Stimulated activated CD4-positive, alpha-beta T cell treated with anti-CD3 and anti-CD28 coated beads, Interleukin-2, amount 100 ng/mL, for 24 hours (primary cell): ENCODE measurements around the gene SLFN13.
A peak's percentile ranks its signal among the peaks of the same experiment; 100 is the strongest.
"Not testable (repeated sequence)": the region's sequence is repeated elsewhere in the genome, so short reads cannot be mapped to it uniquely, and the experiment has no call there.

ENCODE experiments used
- DNase-seq, 2 donors: peaks; one replicate each; pipeline ENCODE4 v3.0.0-alpha.2; 2020

SLFN13 gene

GRCh38 chr17:35432176-35433074, 16.1 kb downstream of the SLFN13 start, which contains the start of gene SLFN12:
Gene SLFN12, minus strand, starts transcription at chr17:35432500. Its CDS starts 9,472 bp downstream, at chr17:35423028.
- peak; percentile 36 to 46 for DNase-seq

- DNase-seq = no peak
Observed at GRCh38 chr17:35429702-35430101, 18.9 kb downstream of the SLFN13 start.

- no peak for DNase-seq
Observed at GRCh38 chr17:35428229-35428628, 20.3 kb downstream of the SLFN13 start.

- no peak for DNase-seq
Observed at GRCh38 chr17:35423761-35424160, 24.8 kb downstream of the SLFN13 start.

GRCh38 chr17:35421069-35421468, 27.5 kb downstream of the SLFN13 start:
- DNase-seq = not testable (repeated sequence)

GRCh38 chr17:35416659-35417058, 31.9 kb downstream of the SLFN13 start:
- no peak for DNase-seq

GRCh38 chr17:35414707-35415106, 33.9 kb downstream of the SLFN13 start:
- DNase-seq = not testable (repeated sequence)

- DNase-seq = no peak
Observed at GRCh38 chr17:35414247-35414646, 34.3 kb downstream of the SLFN13 start.

- no peak for DNase-seq
Observed at GRCh38 chr17:35407531-35407930, 41.0 kb downstream of the SLFN13 start.

GRCh38 chr17:35406568-35406967, 42.0 kb downstream of the SLFN13 start:
- DNase-seq = no peak

GRCh38 chr17:35404360-35404759, 44.2 kb downstream of the SLFN13 start:
- no peak for DNase-seq

GRCh38 chr17:35393783-35394182, 54.8 kb downstream of the SLFN13 start:
- not testable (repeated sequence) for DNase-seq

- no peak for DNase-seq
Observed at GRCh38 chr17:35390663-35391062, 57.9 kb downstream of the SLFN13 start.

GRCh38 chr17:35390156-35390555, 58.4 kb downstream of the SLFN13 start:
- DNase-seq = no peak

- no peak for DNase-seq
Observed at GRCh38 chr17:35387496-35387895, 61.1 kb downstream of the SLFN13 start.
